Hematopoietic multipotent progenitor cell (in vitro differentiated cells): Measurements from ENCODE around the gene KLHL30. TPM values are rescaled to one million over a fixed set of nuclear protein-coding genes. Genes with fewer than 3 reads are reported as not detected.

Experiments
- DNase-seq, 3 donors: peaks; one replicate each; pipeline ENCODE4 v3.0.0-alpha.2; 2011 to 2015; ENCODE audit warnings: low read depth in 2 of 3, low spot score in 2 of 3
- total RNA-seq: library from RNA; depleted of rRNA; stranded (reverse); fragments of >200 nt; gene quantifications from one replicate; pipeline ENCODE4 v1.2.3, GENCODE V29; 2012

KLHL30 gene
- total RNA-seq, 1 donor, result not detected

DNA sequence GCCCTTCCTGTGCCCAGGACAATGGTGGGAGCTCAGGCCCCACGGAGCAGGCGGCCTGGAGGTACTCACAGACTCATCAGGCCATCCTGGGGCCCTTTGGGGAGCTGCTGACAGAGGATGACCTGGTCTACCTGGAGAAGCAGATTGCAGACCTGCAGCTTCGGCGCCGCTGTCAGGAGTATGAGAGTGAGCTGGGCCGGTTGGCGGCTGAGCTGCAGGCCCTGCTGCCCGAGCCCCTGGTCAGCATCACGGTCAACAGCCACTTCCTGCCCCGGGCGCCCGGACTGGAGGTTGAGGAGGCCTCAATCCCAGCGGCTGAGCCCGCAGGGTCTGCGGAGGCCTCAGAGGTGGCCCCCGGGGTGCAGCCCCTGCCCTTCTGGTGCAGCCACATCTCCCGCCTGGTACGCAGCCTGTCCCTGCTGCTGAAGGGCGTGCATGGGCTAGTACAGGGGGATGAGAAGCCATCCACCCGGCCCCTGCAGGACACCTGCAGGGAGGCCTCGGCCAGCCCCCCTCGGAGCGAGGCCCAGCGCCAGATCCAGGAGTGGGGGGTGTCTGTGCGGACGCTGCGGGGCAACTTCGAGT, 8.3 kb upstream of the KLHL30 start:
- no peak for DNase-seq

DNA sequence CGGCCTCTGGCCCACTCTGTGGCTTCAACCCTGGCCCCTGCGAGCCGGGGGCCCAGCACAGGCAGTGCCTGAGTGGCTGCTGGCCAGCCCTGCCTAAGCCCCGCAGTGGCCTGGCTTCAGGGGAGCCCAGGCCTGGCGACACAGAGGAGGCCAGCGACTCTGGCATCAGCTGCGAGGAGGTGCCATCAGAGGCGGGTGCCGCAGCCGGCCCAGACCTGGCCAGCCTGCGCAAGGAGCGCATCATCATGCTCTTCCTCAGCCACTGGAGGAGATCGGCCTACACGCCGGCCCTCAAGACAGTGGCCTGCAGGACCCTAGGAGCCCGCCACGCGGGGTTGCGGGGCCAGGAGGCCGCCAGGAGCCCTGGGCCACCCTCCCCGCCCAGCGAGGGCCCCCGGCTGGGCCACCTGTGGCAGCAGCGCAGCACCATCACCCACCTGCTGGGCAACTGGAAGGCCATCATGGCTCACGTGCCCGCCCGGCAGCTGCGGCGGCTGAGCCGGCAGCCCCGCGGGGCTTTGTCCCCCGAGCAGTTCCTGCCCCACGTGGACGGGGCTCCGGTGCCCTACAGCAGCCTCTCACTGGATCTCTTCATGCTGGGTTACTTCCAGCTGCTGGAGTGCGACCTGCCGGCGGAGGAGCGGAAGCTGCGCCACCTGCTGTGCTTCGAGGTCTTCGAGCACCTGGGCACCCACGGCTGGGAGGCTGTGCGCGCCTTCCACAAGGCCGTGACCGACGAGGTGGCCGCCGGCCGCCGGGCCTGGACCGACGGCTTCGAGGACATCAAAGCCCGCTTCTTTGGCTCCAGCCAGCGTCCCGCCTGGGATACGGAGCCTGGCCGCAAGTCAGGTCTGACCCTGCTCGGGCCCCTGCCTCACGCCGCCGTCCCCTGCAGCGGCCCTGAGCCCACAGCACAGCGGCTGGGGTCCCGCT, 7.5 kb upstream of the KLHL30 start:
- DNase-seq, result no peak

DNA sequence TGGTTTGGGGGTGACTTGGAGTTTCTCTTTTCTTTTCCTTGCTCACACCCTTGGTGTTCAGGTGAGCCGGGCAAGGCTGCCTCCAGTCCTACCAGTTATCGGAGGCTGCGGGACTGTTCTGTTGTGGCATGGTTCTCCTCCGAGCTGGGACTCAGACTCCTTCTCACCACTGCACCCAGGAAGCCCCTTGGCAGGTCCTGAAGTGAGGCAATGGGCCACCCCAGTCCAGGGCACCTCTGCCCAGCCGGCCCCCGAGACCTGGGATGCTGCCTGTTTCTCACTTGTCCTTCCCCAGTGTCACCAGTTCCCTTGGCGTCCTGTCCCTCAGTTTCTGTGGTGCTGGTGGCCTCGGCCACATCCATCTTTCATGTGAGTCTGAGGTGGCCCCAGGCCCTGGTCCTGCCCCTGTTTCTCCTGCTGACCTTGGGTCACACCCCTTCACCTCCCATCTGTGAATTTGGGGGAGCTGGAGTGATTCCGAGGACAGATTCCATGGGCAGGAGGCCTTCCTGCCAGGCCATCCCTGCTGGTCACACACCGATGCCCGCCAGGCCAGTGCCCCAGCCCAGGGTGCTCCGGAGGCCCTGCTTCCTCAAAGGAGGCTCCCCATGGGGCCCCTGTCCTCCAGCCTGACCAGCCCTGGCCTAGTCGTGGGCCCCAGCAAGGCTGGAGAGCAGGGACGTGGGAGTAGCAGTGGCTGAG, 6.6 kb upstream of the KLHL30 start:
- DNase-seq, result no peak

DNA sequence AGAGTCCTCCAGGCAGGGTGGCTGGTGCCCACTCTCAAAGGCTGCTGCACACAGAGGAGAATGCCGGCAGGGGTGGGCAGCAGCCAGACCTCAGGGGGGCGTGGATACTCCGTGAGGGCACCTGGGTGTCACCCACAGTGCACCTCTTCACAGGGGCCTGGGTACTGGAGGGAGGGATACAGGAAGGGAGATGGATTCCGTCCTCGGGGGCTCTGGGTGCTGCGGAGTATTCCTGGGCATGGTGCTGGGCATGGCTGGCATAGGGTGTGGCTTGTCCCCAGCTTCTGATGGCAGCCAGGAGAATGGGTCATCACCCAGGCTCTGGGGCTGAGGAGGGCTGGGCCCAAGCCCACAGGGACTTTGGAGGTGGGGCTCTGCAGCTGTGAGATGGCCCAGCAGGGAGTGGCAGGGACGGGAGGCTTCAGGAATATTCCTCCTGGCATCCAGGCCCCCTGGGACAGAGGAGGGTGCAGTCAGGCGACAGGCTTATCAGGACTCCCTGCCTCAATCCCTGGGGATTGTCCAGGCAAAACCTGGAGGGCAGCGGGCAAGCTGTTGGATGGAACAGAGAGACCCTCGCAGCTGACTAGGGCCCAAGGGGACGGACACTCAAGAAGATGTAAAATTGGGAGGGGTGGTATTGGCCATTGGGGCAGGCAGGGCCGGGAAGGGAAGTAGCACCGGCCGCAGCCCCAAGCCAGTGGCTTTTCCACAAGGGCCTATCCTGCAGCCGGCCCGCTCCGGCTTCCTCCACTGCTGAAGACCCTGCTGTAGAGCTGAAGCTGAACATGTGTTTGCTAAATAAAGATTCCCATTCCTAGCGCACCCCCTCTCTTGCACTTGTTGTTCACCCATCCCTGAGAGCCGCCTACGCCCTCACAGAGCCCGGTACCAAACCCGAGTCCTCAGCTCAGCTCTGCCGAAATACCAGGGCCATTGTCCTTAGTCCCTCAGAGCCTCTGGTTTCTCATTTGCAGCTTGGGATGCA, 5.7 kb upstream of the KLHL30 start:
- DNase-seq, result no peak

DNA sequence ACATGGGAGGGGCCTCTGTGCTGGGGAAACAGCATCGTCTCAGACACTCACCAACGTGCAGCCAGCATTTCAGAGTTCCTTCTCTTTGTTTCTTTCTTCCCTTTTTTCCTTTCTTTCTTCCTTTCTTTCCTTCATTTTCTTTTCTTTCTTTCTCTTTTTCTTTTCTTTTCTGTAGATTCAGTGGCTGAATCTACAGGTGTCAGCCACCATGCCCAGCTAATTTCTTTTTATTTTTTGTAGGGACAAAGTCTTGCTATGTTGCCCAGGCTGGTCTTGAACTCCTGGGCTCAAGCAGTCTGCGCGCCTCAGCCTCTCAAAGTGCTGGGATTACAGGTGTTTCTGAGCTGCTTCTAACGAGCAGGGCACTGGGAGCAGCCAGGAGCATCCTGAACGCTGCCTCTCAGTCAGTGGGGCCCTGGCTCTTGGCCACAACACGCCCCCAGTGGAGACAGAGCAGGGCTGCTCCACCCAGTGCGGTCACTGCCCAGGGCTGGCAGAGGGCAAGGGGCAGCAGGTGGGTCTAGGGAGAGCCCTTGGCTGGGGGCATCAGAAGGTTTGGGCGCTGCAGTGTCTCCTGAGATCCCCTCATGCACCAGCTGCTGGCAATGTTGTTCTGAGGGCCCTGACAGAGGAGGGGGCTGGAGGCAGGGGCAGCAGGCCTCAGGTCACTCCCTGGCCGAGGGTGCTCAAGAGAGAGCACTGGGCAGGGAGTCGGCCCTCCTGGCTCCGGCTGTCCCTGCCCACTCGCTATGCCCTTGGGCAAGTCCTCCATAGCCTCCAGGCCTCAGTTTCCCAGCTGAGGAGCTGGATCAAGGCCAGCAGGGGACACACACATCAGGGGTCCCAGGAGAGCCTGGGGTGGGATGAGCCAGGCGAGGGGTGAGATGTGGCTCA, 4.7 kb upstream of the KLHL30 start:
- no peak for DNase-seq

DNA sequence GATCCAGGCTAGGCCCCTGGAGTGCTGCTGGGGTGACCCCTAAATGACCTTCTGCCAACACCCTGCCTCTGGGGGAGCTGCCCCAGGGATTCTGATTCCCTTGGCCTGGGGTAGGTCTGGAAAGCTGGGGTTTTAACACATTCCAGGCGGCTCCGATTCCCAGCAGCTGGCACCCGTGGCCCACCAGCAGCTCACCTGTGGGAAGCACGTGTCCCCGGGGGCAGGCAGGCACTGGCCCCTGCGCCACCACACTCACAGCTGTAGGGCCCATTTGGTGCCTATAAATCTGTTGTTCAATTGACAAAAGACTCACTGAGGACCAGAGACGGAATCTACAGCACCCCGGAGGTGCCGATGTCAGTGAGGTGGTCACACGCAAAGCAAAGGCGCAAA, 4.1 kb upstream of the KLHL30 start:
- no peak for DNase-seq

DNA sequence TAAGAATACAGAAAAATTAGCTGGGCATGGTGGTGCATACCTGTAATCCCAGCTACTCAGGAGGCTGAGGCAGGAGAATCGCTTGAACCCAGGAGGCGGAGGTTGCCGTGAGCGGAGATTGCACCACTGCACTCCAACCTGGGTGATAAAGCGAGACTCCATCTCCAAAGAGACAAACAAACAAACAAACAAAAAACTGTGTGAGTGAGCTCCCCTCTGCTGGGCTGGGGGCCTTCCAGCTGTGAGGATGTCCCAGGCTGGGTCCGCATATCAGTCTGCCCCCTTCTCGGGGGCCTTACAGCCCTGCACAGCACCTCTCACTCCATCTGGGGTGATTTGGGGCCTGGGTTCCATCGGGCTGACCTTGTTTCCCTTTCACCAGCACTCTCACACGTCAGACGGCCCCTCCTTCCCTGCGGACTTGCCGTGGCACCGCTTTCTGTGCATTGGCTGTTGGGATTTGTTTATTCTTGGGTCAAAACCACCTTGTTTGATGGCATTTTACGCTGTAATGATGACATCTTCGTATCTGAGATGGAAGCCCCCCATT, 2.8 kb upstream of the KLHL30 start:
- no peak for DNase-seq

DNA sequence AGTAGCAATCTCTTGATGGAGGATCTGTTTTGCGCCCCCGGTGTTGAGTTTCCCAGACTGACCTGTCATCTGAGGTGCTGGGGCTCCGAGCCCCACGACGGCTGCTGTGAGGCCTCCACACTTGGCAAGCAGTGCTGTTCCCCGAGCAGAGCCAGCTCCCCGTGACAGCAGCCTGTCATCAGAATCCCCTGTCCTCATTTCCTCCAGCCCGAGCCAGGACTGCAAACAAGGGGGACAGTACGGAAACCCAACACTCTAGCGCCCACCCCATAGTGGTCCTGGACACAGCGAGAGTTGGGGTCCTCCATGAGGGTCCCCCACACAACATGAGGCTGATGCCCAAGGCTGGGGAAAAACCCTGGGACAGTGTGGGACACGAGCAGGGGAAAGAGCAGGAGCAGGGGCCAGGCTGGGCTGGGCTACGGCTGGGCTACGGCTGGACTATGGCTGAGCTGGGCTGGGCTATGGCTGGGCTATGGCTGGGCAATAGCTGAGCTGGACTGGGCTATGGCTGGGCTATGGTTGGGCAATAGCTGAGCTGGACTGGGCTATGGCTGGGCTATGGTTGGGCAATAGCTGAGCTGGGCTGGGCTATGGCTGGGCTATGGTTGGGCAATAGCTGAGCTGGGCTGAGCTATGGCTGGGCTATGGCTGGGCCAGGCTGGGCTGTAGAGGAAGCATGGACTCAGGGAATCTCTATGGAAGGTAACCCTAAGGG, 1.5 kb upstream of the KLHL30 start:
- no peak for DNase-seq

DNA sequence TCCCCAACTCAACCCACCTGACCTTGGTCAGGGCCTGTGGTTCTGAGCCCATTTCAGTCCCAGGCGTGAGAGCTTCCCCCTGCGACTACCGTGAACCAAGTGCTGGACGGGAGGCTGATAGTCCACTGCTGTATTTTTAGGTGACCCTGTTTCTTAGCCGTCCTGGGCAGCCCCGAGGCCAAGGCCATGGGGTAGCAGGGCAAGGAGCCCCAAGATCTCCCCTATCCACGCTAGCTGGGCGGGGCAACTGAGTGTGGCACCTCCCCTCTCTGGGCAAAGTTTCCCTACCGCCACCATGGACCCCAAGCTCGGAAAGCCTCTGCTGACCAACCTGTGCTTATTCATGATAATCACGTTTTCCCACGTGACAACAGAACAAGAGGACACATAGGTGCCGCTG, 583 bp upstream of the KLHL30 start:
- no peak for DNase-seq

DNA sequence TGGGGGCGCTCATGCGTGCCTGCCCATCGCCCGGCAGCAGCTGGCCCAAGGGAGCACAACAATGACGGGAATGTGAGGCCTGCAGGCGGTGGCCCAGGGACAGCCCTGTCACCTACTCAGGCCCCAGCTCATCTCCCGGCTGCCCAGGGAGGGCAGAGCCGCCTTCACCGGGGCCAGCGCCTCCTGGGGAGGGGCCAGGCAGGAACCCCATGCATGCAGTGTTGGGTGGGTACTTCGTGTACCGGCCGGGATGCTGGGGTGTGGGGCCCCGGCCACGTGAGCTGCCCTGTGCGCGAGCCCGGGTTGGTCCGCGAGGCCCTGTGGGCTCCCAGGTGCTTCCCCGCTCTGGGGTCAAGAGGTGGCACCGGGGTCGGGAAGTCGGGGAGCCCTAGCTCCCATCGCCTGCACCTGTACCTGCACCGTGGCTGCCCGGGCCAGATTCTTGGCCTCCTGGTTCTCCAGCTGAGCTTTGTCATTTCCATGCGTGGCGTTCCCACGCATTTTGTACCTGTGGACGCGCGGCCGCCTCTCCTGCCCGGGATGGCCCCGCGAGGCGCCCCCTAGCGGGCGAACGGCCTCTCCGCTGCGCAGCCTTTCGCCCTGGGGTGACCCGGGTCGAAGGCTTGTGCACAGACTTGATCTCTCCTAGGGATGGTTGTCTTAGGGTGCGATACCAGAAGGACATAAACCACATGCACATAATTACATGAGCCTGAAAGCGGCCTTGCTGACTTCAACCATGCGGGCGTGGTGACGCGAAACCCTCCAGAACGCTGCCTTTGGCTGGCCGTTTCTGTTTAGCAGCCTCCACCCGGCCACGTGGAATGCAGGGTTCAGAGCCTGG, 950 bp downstream of the KLHL30 start:
- no peak for DNase-seq

DNA sequence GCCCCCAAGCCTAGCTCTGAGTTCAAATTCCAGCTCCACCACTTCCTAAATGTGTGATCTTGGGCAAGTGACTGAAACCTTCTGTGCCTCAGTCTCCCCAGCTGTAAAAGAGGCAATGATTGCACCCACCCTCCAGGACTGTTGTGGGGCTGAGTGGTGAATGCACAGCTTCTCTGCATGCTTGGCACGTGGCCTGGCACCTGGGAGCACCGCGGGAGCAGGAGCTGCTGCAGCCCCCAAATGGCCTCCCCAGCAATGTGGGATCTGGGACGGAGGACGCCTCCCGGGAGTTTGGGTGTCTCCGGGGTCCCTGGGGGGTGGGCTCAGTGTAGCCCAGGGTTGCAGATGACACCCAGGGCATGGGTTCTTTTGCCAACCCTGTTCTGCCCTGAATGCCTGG, 1.6 kb downstream of the KLHL30 start:
- DNase-seq, result no peak

DNA sequence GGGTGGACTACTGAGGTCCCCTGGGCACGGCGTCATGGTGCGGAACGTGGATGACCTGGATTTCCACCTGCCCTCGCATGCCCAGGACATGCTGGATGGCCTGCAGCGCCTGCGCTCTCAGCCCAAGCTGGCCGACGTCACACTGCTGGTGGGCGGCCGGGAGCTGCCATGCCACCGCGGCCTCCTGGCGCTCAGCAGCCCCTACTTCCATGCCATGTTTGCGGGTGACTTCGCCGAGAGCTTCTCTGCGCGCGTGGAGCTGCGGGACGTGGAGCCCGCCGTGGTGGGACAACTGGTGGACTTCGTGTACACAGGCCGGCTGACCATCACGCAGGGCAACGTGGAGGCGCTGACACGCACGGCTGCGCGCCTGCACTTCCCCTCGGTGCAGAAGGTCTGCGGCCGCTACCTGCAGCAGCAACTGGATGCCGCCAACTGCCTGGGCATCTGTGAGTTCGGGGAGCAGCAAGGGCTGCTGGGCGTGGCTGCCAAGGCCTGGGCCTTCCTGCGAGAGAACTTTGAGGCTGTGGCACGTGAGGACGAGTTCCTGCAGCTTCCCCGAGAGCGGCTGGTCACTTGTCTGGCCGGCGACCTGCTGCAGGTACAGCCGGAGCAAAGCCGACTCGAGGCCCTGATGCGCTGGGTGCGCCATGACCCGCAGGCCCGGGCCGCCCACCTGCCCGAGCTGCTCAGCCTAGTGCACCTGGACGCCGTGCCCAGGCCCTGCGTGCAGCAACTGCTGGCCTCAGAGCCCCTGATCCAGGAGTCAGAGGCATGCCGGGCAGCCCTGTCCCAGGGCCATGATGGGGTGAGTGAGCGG, 2.5 kb downstream of the KLHL30 start:
- DNase-seq, result no peak

DNA sequence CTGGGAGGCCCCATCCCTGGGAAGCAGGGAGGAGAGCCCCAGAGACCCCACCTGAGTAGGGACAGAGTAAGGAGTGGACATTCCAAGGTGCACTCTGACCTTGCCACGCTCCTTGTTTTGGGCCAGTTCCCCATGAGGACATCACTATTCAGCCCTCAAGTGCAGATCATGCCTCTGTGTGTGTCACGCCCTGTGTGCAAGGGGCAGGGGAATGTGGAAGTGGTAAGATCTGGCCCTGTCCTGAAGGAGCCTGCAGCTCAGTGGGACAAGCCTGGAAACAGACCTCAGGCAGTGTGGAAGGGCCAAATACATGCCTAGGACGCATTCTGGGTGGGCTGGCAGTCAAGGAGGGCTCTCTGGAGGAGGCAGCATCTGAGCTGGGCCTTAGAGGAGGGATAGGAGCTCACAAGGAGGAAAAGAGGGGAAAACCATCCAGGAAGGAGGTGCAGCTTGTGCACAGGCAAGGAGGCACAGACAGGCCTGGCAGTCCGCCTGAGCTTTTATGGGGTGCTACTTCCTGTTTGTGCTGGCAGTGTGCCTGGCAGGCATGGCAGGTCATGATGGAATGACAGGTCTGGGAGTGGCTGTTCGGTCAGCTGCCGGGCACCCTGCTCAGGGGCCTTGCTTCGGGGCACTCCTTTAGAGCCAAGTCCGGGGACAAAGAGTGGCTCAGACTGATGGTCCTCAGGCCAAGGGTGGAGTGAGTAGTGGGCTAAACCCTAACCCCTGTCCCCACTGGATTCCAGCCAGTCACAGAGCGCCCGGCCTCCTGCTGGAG, 3.3 kb downstream of the KLHL30 start:
- peak in 1 of 3 donors; percentile 63 for DNase-seq

DNA sequence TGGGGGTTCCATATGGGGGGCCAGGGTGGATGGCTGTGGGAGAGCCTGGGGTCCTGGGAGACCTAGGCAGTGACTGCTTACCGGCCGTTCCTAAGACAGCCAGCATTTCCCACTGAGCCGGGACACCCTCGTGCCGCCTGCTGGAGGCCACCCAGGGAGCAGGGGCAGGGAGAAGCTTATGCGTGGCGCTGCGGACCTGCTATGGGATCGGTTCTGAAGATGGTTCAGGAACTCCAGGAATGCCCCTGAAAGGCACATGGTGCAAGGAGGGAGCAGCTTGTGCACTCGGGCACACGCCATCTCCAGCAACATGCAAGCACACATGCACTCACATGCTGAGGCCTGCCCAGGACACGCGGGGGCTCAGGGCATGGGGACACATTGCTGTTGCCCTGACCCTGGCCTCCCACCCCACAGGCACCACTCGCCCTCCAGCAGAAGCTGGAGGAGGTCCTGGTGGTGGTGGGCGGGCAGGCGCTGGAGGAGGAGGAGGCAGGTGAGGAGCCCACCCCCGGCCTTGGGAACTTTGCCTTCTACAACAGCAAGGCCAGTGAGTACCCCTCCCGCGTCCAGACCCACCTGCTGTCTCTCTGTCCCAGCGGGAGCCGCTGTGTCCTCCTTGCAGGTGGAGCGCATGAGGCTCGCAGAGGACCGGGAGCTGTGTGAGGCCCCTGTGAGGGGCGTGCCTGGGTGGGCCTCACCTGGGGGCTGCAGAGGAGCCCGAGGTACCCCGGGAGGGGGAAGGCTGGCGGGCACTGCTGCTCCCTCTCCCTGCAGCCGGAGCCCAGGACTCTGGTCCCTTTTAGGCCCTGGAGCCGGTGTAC, 4.1 kb downstream of the KLHL30 start:
- DNase-seq, result no peak
